ENCODE results near the gene SLC26A1.

Gene SLC26A1

GRCh38 chr4:964346-965025 is 28.7 kb downstream of the SLC26A1 start:
- no peak for DNase-seq (ENCODE audit: low spot score)

- no peak for DNase-seq (ENCODE audit: low spot score)
These were observed 29.7 kb downstream of the SLC26A1 start for GRCh38 chr4:963276-964225.

GRCh38 chr4:962231-963208 is 30.7 kb downstream of the SLC26A1 start:
- DNase-seq (ENCODE audit: low spot score), result no peak

- no peak for DNase-seq (ENCODE audit: low spot score)
These were observed 31.6 kb downstream of the SLC26A1 start for GRCh38 chr4:961351-962230.

GRCh38 chr4:960636-961350 is 32.4 kb downstream of the SLC26A1 start:
- DNase-seq (ENCODE audit: low spot score), result no peak

- no peak for DNase-seq (ENCODE audit: low spot score)
These were observed 33.0 kb downstream of the SLC26A1 start for GRCh38 chr4:960140-960635.

- no peak for DNase-seq (ENCODE audit: low spot score)
These were observed 33.7 kb downstream of the SLC26A1 start for GRCh38 chr4:959338-960139.

- DNase-seq (ENCODE audit: low spot score), result no peak
These were observed 34.4 kb downstream of the SLC26A1 start for GRCh38 chr4:958696-959337.

- DNase-seq (ENCODE audit: low spot score), result no peak
These were observed 34.9 kb downstream of the SLC26A1 start for GRCh38 chr4:958314-958665.

- no peak for DNase-seq (ENCODE audit: low spot score)
These were observed 35.5 kb downstream of the SLC26A1 start for GRCh38 chr4:957581-958313.

GRCh38 chr4:957231-957580 is 36.0 kb downstream of the SLC26A1 start:
- DNase-seq (ENCODE audit: low spot score), result no peak

- DNase-seq (ENCODE audit: low spot score), result no peak
These were observed 36.5 kb downstream of the SLC26A1 start for GRCh38 chr4:956531-957230.

GRCh38 chr4:955931-956381 is 37.2 kb downstream of the SLC26A1 start:
- DNase-seq (ENCODE audit: low spot score), result no peak

- no peak for DNase-seq (ENCODE audit: low spot score)
These were observed 37.9 kb downstream of the SLC26A1 start for GRCh38 chr4:955161-955921.

- DNase-seq (ENCODE audit: low spot score), result no peak
These were observed 38.8 kb downstream of the SLC26A1 start for GRCh38 chr4:954211-955020.

- DNase-seq (ENCODE audit: low spot score), result no peak
These were observed 39.7 kb downstream of the SLC26A1 start for GRCh38 chr4:953574-953915.

All from germinal center (tissue), 1 donor.